Stimulated activated CD8-positive, alpha-beta memory T cell treated with anti-CD3 and anti-CD28 coated beads, Interleukin-2, amount 100 ng/mL, for 1 hour (primary cell): ENCODE data around the gene IQCF5.
"Not testable (repeated sequence)": the region's sequence is repeated elsewhere in the genome, so short reads cannot be mapped to it uniquely, and the experiment has no call there.

Experiments used
- DNase-seq, 2 donors: peaks; one replicate each; pipeline ENCODE4 v3.0.0-alpha.2; 2020; ENCODE audit warnings: low read depth in 2 of 2

Gene IQCF5

DNA sequence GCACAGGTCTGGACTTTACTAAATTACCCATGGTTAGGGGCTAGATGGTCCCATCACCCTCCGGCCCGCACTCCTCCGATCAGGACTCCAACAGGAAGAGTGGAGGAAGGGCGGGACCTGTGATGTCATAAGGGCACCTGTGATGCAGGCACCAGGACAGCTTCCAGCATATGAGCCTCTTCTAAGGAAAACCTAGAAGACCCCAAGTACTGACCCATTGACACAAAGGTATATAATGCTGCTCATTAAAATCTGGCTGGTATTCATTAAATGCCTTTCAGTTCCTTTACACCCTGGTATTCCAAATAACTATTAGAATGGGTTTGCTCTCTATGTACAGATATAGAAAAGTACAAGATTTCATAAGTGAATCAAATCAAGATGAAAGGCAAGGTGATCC, at the start of gene IQCF5:
Gene IQCF5 (minus strand): TSS at position 101 of the 400 bp plus-strand sequence. CDS start 70 bp downstream, at position 31.
- no peak for DNase-seq

DNA sequence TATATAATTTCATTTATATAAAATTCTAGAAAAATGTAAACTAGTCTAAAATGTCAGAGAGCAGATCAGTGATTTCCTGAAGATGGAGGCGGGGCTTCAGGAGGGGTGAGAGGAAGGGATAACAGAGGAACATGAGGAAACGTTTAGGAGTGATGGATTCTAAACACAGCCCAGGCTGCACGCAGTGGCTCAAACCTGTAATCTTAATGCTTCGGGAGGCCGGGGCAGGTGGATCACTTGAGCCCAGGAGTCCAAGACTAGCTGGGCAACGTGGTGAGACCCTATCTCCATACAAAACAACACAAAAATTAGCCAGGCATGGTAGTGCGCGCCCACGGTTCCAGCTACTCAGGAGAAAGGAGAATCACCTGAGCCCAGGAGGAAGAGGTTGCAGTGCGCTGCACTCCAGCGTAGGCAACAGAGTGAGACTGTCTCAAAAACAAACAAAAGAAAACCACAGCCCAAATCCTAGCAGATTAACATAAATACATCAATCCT, 45.7 kb upstream of the IQCF5 start:
- no peak for DNase-seq

- DNase-seq: no peak
Measured at GRCh38 chr3:51916418-51916817, 41.0 kb upstream of the IQCF5 start.

DNA sequence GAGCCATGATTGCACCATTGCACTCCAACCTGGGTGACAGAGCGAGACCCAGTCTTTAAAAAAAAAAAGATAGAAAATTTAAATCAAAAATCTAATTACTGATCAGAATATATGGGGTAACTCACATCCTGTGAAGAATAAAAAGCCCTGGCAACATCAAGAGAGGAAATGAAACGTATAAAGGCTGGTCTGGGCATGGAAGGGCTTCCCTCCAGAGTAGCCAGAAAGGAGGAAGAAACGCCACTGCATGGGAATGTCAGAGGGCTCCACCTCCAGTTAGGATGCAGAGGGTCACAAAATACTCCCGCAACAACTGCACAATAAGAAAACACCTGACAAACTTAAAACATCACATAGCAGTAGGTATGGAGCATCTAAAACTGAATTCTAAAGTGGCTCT, 32.6 kb upstream of the IQCF5 start:
- no peak for DNase-seq

- DNase-seq: no peak
Measured at GRCh38 chr3:51904034-51904823, 28.8 kb upstream of the IQCF5 start.

DNA sequence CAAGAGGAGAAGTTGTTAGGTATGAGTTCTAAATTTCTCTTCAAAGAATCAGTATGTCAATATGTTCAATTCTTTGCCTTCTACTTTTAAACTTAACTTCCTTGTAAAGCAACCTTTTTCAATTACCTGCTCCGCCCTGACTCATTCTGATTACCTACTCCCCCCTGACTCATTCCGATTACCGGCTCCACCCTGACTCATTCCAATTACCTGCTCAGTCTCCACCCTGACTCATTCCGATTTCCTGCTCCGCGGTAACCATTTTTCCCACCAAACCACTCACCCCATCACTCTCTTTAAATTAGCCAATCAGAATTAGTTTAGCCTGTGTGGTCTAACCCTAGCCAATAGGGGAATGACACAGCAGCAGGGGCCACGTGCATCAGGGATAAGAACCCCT, 27.0 kb upstream of the IQCF5 start:
- not testable (repeated sequence) for DNase-seq

GRCh38 chr3:51900043-51900442, 24.6 kb upstream of the IQCF5 start:
- not testable (repeated sequence) for DNase-seq

DNA sequence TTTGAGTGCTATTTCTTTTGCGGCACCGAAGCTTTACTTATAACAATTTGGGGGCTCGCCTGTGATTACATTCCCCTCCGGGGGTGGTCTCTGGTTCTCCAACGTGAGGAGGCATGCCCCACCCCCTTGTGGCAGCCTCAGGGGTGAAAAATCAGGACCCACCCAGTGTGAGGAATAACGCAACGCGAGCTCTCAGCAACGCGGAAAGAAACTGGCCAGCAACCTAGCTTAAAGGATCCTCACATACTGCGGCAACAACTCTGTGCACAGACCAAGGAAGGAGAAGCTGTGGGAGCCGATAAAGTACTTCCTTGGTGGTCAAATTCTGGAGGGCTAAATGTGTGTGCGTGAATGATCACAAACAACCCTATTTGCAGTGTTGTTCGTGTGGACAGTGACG, 22.0 kb upstream of the IQCF5 start:
- DNase-seq: no peak

GRCh38 chr3:51896607-51897305, 21.4 kb upstream of the IQCF5 start:
- DNase-seq: no peak

DNA sequence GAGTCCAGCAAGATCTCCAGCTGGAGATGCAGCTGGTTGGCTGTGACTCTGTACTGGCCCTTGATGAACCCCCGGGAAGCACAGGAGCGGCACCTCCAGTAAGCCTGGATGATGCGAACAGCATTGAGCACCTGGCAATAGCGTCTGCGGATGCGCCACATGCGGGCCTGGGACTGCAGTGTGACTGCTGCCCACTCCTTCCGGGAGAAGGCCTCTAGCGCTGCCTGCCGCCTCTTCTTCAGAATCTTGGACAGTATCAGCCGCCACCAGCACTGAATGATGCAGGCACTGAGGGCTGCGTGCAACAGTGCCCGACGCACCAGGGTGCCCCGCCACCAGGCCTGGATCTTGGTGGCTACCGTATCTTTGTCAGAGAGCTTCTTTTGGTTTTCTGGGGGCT, 19.5 kb upstream of the IQCF5 start:
- DNase-seq: no peak

GRCh38 chr3:51894391-51894790, 19.0 kb upstream of the IQCF5 start:
- no peak for DNase-seq

DNA sequence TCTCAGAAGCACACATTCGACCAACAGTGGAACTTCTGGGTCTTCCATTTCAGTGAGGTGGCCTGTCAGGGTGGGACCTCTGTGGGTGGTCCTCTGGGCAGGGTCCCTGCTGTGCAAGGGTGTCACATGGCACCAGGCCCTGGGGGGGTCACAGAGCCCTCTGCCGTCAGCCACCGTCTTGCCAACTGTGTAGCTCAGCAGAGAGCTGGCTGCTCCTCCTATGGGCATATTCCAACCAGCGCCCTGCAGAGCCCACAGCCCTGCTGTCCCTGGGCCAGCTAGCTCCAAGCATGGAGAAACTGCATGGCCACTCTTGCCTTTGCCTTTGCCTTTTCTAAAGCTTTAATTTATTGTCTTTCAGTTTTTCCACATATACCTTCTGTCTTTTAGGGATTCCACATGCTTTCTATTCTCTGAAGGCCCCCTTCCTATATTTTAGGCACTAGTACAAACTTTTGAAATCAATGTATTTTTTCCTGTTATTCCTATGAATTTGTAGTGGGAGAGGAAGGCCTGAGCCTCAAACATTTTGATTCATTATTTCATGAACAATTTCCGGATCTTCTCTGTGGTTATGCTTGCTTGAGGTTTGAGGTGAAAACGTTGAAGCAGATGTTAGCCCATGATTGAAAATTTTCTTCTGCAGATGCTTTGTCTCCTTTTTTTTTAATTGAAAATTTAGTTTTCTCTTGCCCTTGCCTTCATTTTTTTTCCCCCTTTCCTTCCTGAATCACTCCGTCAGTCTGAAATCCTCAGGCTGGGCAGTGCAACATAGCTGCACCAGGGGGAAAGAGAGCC, 16.0 kb upstream of the IQCF5 start:
- no peak for DNase-seq

DNA sequence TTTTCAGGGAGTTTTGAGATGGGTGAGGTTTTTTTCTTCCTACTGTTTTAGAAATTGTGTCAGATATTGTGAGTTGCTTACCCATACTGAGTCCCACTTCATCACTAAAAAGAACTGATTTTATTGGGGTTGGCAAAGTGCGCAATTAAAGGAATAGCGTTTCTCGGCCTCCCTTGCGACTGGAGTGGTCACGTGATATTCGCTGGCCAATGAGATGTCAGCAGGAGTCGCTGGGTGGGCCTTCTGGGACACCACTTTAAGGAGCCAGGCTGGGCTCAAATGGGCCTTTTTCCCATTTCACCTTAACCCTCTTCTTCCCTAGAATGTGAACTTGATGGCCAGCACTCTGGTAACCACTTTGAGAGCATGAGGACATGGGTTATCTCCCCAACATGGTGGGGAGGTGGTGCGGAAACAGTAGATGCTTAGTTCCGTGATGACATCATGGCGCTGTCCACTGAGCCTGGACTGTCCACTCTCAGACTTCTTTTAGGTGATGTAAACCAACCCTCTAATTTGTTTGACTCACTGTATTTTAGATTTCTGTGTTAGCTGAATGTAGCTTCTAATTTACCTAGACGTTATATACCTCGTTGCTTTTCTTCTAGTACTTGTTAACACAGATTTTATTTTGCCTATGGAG, 13.2 kb upstream of the IQCF5 start:
- no peak for DNase-seq

GRCh38 chr3:51887620-51888019, 12.2 kb upstream of the IQCF5 start:
- no peak for DNase-seq

- no peak for DNase-seq
Measured at GRCh38 chr3:51886447-51886846, 11.0 kb upstream of the IQCF5 start.

GRCh38 chr3:51879937-51880336, 4.5 kb upstream of the IQCF5 start:
- no peak for DNase-seq

DNA sequence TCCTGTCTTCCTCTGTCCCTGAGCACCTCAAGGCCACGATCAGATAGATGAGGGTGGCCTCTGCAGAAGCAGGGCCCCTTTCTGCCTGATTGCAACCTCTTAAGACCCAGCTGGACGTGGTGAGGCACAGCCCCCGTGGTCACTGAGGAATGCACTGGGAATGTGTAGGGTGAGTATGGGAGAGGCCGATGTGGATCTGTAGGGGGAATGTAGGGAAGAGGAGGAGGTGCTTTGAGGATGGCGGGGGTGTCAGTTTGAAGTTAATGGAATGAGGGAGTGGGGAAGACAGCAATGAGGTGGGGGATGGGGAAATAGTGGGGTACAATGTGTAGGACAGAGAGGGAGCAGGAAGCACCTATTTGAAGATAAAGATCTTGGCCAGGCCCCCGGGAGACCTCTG, 785 bp upstream of the IQCF5 start:
- DNase-seq: no peak

- DNase-seq: no peak
Measured at GRCh38 chr3:51874889-51875288, 512 bp downstream of the IQCF5 start.

- no peak for DNase-seq
Measured at GRCh38 chr3:51874411-51874810, 990 bp downstream of the IQCF5 start.

GRCh38 chr3:51873876-51874275, 1.5 kb downstream of the IQCF5 start:
- DNase-seq: no peak

DNA sequence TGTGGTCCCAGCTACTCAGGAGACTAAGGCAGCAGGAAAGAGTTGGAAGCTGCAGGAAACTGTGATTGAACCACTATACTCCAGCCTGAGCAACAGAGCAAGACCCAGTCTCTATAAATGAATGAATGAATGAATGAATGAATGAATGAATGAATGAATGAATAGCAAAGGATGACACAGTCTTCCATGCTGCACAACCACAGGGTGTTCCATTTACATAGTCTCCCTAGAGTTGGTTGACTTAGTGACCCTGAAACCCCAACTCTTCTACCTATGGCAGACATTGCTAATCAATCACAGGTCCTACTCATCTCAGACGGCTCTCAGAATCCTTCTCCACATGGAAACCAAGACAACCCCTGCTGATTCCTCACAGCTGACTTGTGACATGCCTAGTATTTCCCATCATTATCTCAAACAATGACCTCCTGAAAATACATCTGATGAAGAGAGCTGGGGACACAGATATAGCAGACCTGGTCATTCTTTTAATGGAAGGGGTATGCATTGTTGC, 2.1 kb downstream of the IQCF5 start:
- no peak for DNase-seq

GRCh38 chr3:51869304-51869703, 6.1 kb downstream of the IQCF5 start:
- no peak for DNase-seq
